Activated naive CD8-positive, alpha-beta T cell treated with anti-CD3 and anti-CD28 coated beads, Interleukin-2, amount 50 U/mL, for 24 hours (primary cell): ENCODE measurements around the gene OR7D2.
A peak's percentile ranks its signal among the peaks of the same experiment; 100 is the strongest.
"Not testable (repeated sequence)": the region's sequence is repeated elsewhere in the genome, so short reads cannot be mapped to it uniquely, and the experiment has no call there.

Experiments
- ATAC-seq: fragments of 150-1000 bp; cut with Tn5 transposase; one replicate; pipeline ENCODE4 v1.10.0; 2021
- DNase-seq: peaks from one replicate; pipeline ENCODE4 v3.0.0; 2021
- H3K27ac Mint-ChIP-seq: one replicate; pipeline ENCODE4 v1.8.0; 2021; ENCODE audit warnings: mild to moderate bottlenecking, mixed read lengths
- H3K27me3 Mint-ChIP-seq: one replicate; pipeline ENCODE4 v1.8.0; 2021; ENCODE audit warnings: mixed read lengths
- H3K36me3 Mint-ChIP-seq: one replicate; pipeline ENCODE4 v1.8.0; 2021; ENCODE audit warnings: low read depth, mixed read lengths
- H3K4me1 Mint-ChIP-seq: one replicate; pipeline ENCODE4 v1.8.0; 2021; ENCODE audit warnings: mixed read lengths
- H3K4me3 Mint-ChIP-seq: one replicate; pipeline ENCODE4 v1.8.0; 2021; ENCODE audit warnings: mild to moderate bottlenecking, moderate library complexity, mixed read lengths
- H3K9me3 Mint-ChIP-seq: one replicate; pipeline ENCODE4 v1.8.0; 2021; ENCODE audit warnings: mixed read lengths

The OR7D2 gene

DNA sequence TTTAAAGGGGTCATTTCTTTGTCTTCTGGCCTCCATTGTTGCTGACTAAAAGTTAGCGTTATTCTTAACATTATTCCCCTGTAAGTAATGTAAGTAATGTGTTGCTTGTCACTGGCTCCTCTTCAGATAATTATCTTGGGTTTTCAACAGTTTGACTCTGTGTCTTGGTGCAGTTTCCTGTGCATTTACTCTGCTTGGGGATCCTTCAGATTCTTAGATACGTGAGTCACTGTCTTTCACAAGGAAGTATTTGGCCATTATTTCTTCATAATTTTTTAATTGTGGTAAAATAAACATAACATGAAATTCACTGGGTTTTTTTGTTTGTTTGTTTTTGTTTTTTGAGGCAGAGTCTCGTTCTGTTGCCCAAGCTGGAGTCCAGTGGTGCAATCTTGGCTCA is 13.5 kb upstream of the OR7D2 start:
- Mint-ChIP-seq H3K27me3 (no peaks in the 10 kb centered on the region), H3K9me3 (peaks cover 22% of the 10 kb centered on the region), H3K4me3 (no peak overlapping the region), H3K4me1 (no peaks in the 10 kb centered on the region), H3K36me3 (peaks cover 70% of the 10 kb centered on the region), H3K27ac (no peak overlapping the region)
- ATAC-seq (no peak), DNase-seq (no peak)

DNA sequence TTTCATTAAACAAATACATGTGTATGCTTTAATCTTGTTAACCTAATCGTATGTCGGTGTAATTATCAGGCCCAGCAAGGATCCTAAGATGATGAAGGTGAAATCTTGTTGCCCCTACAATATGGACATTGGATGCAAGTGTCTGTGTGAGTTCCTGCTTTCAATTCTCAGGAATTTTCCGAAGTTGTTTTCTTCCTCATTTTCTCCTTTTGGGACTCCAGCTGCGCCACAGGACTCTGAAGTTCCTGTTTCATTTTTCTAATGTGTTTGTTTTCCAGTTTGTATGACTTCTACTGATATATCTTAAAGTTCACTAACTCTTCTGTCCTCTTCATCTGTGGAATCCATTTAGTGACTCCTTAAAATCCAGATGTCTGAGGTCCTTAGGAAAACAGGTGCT is 11.9 kb upstream of the OR7D2 start:
- DNase-seq: no peak
- peaks cover 16% of the 10 kb centered on the region for H3K9me3 Mint-ChIP-seq
- H3K4me3 Mint-ChIP-seq: no peak overlapping the region
- no peak overlapping the region for H3K27ac Mint-ChIP-seq
- H3K36me3 Mint-ChIP-seq: peaks cover 54% of the 10 kb centered on the region
- H3K4me1 Mint-ChIP-seq: no peaks in the 10 kb centered on the region
- H3K27me3 Mint-ChIP-seq: no peaks in the 10 kb centered on the region
- ATAC-seq: no peak

DNA sequence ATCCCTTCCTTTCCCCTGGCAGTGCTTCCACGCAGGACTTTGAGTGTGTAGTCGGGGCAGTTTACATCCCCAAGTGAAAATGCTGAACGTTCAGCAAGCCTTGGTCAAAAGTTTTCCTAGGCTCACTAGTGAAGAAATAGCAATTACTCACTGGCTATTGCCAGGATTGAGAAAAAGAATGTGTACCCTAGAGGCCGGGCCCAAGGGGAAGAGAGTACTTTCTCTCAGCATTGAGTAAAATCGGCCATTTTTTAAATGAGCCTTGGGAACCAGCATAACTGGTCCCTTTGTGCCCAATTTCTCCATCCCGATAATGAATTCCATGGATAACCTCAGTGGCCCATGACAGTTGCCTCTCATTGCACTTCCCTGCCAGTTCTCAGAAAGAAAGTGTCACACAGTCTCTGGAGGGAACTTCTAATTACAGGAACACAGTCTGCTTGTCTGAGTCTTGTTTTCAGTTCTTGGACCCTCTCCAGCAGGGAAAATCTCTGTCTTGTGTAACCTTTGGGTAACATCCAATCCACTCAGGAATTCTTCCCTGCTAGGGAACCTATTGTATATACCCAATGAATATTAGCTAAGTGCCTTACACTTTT is 7.3 kb upstream of the OR7D2 start:
- Mint-ChIP-seq H3K9me3 (peaks cover 7% of the 10 kb centered on the region), H3K27me3 (no peaks in the 10 kb centered on the region), H3K27ac (no peak overlapping the region), H3K4me1 (no peaks in the 10 kb centered on the region), H3K36me3 (peaks cover 12% of the 10 kb centered on the region), H3K4me3 (no peak overlapping the region)
- no peak for DNase-seq
- no peak for ATAC-seq

DNA sequence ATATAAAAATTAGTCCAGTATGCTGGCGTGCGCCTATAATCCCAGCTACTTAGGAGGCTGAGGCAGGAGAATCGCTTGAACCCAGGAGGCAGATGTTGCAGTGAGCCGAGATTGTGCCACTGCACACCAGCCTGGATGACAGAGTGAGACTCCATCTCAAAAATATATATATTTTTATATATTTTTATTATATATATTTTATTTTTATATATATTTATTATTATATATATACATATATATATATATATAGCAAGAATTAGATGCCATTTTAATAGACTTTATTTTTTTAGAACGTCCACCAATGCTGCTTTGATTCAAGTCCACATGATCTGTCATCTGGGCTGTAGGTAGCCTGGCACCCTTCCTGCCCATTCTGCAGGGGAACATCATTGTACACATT is 3.5 kb upstream of the OR7D2 start:
- ATAC-seq: no peak
- DNase-seq: no peak
- Mint-ChIP-seq H3K27me3 (peaks cover 3% of the 10 kb centered on the region), H3K4me1 (no peaks in the 10 kb centered on the region), H3K4me3 (no peak overlapping the region), H3K27ac (no peak overlapping the region), H3K36me3 (no peaks in the 10 kb centered on the region), H3K9me3 (peaks cover 3% of the 10 kb centered on the region)

DNA sequence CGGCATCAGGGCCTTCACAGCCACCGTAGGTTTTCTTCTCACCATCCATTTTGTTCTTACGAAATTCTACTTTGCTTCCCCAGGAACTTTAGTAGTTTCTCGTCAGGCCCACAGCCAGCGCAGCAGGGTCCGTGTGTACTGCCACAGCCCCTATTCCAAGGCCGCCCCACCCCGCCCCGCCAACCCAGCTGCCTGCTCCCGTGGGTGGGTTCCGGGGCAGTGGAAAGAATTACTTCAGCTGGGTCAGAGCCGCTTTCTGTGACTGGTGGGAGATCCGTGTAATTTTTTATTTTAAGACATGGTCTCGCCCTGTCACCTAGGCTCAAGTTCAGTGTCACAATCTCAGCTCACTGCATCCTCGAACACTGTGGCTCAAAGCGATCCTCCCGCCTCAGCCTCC is 4.2 kb downstream of the OR7D2 start:
- H3K9me3 Mint-ChIP-seq: peaks cover 8% of the 10 kb centered on the region
- no peaks in the 10 kb centered on the region for H3K36me3 Mint-ChIP-seq
- H3K27me3 Mint-ChIP-seq: peaks cover 4% of the 10 kb centered on the region
- ATAC-seq (no peak), DNase-seq (no peak)
- no peak overlapping the region for H3K27ac Mint-ChIP-seq
- H3K4me3 Mint-ChIP-seq: no peak overlapping the region
- H3K4me1 Mint-ChIP-seq: no peaks in the 10 kb centered on the region

DNA sequence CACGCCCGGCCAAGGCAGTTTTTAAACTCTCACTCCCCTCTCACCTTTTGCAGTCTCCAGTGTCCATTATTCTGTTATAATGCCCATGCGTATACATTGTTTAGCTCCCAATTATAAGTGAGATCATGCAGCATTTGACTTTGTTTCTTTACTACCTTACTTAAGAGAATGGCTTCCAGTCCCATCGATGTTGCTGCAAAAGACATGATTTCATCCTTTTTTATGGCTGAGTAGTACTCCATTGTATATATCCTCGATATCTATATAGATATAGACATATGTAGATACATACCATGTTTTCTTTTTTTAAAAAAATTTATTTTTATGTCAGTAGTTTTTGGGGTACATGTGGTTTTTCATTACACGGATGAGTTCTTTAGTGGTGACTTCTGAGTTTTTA is 8.4 kb downstream of the OR7D2 start:
- ATAC-seq (no peak), DNase-seq (no peak)
- no peak overlapping the region for H3K27ac Mint-ChIP-seq
- no peak overlapping the region for H3K4me3 Mint-ChIP-seq
- peaks cover 13% of the 10 kb centered on the region for H3K9me3 Mint-ChIP-seq
- peaks cover 13% of the 10 kb centered on the region for H3K27me3 Mint-ChIP-seq
- H3K4me1 Mint-ChIP-seq: no peaks in the 10 kb centered on the region
- H3K36me3 Mint-ChIP-seq: peaks cover 2% of the 10 kb centered on the region

DNA sequence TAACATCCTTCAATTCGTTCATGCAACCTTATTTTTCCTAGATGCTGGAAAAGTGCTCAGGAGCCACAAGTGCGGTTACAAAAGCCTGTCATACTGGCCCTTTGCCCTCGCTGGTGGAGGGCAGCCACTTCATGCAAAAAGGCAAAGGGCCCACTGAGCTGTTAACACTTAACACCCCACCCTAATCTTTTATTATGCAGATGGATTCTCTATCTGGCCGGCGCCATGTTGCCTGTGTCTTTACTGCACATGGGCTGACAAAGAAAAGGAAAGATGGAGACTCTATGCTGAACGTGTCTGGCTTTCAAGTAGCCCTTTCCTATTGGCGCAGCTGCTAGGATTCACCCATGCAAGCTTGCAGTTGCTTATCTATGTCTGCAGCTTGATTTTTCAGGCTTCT is 10.8 kb downstream of the OR7D2 start:
- Mint-ChIP-seq H3K36me3 (peaks cover 2% of the 10 kb centered on the region), H3K4me1 (no peaks in the 10 kb centered on the region), H3K9me3 (peaks cover 13% of the 10 kb centered on the region), H3K27me3 (peaks cover 27% of the 10 kb centered on the region), H3K27ac (no peak overlapping the region), H3K4me3 (no peak overlapping the region)
- DNase-seq: no peak
- ATAC-seq: no peak

DNA sequence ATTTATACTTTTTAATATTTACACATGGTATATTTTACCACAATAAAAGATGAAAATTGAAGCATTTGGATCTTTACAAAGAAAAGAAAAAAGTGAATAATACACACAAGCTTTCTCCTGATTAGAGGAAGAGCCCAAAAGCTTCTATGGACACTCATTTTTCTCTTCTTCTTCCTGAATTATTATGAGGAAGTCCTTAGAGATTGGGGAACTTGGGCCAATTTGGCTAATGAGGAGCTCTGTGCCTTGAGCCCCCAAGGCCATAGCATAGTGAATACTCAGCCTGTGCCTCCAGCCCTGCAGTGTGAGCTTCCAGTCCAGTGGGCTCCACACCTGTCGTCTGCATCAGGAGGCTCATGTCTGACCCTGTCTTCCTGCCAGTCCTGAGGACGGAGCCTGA is 19.3 kb downstream of the OR7D2 start:
- not testable (repeated sequence) for H3K9me3 Mint-ChIP-seq, ATAC-seq, H3K27ac Mint-ChIP-seq, H3K36me3 Mint-ChIP-seq, DNase-seq, H3K4me3 Mint-ChIP-seq, H3K4me1 Mint-ChIP-seq
- peaks cover 15% of the 10 kb centered on the region for H3K27me3 Mint-ChIP-seq

DNA sequence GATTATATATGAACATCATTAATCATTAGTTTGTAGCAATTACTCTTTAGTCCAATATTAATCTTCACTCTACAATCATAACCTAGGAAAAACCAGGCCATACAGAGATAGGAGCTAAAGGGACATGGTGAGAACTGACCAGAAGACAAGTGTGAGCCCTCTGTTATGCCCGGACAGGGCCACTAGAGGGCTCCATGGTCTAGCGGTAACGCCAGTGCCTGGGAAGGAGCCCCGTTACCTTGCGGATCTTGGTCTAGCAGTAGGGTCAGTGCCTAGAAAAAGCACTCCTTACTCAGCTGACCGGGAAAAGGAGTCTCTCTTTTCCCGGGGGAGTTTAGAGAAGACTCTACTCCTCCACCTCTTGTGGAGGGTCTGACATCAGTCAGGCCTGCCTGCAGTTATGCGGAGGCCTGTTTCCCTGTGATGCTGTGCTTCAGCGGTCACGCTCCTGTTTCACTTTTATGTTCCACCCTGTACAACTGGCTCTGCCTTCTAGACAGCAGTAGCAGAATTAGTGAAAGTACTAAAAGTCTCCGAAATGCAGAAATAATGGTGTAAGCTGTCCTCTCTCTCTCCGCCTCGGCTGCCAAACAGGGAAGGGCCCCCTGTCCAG is 26.8 kb downstream of the OR7D2 start:
- Mint-ChIP-seq H3K9me3 (no peaks in the 10 kb centered on the region), H3K36me3 (no peaks in the 10 kb centered on the region), H3K4me3 (peak overlapping the region; percentile 40), H3K27ac (no peak overlapping the region), H3K27me3 (peaks cover 4% of the 10 kb centered on the region), H3K4me1 (peaks cover 2% of the 10 kb centered on the region)
- no peak for ATAC-seq
- peak; percentile 69 for DNase-seq

DNA sequence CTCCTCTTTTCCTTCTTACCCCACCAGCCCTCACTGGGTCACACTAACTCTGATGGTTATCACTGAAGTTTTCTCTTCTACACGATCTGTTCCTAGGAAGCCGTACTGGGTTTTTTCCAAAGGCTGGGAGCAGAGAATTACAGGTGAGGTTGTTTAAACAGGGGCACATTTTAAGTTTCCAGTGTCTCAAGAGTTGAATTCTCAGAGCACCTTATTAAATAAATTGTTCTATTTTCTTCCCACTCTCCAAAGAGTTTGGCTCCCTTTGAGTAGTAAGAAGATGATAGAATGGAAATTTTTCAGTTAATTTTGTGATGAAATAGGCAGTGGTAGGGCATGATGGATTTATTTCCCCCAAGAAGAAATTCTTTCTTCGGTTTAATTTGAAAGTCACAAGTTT is 40.7 kb downstream of the OR7D2 start, which contains the start of gene OR7D4:
TSS of gene OR7D4 (minus strand) at position 101 of the 400 bp plus-strand sequence. CDS start 4,752 bp downstream, outside the sequence.
- Mint-ChIP-seq H3K4me1 (no peaks in the 10 kb centered on the region), H3K36me3 (peaks cover 3% of the 10 kb centered on the region), H3K4me3 (no peak within 1 kb of the TSS), H3K27me3 (peaks cover 8% of the 10 kb centered on the region), H3K9me3 (peaks cover 13% of the 10 kb centered on the region), H3K27ac (no peak within 1 kb of the TSS)
- DNase-seq (no peak), ATAC-seq (no peak)
